HFFc6 (cell line): Measurements from ENCODE around the gene EVI5. TPM values are rescaled to one million over a fixed set of nuclear protein-coding genes. Genes with fewer than 3 reads are reported as not detected.
"Not testable (repeated sequence)": the region's sequence is repeated elsewhere in the genome, so short reads cannot be mapped to it uniquely, and the experiment has no call there.

ENCODE experiments used
- DNase-seq: peaks from one replicate; pipeline ENCODE4 v3.0.0-alpha.2; 2018
- H3K27ac Mint-ChIP-seq: 2 replicates; pipeline ENCODE4 v1.8.0; 2020; ENCODE audit warnings: mild to moderate bottlenecking, mixed read lengths
- H3K27me3 Mint-ChIP-seq: 2 replicates; pipeline ENCODE4 v1.8.0; 2021; ENCODE audit warnings: mild to moderate bottlenecking, moderate library complexity, mixed read lengths; ENCODE audit not compliant: insufficient read depth
- H3K36me3 Mint-ChIP-seq: 2 replicates; pipeline ENCODE4 v1.8.0; 2021; ENCODE audit warnings: low read depth, mixed read lengths
- H3K4me1 Mint-ChIP-seq: 2 replicates; pipeline ENCODE4 v1.8.0; 2020; ENCODE audit warnings: low read depth, mixed read lengths
- H3K4me3 Mint-ChIP-seq: 2 replicates; pipeline ENCODE4 v1.8.0; 2020; ENCODE audit warnings: mild to moderate bottlenecking, moderate library complexity, mixed read lengths
- H3K9me3 Mint-ChIP-seq: 2 replicates; pipeline ENCODE4 v1.8.0; 2020; ENCODE audit warnings: mild to moderate bottlenecking, mixed read lengths
- total RNA-seq, 6 experiments: library from RNA; stranded (reverse); fragmentation: NEBNext Ultra II Directional; extraction: Animal tissue kit (Norgen Biotek cat#: 25700); gene quantifications; 2 replicates in 1 of 6; 3 replicates in 5 of 6; pipeline ENCODE4 v1.2.3, GENCODE V29; 2021
- TF ChIP-seq, protein P1 (sequence below): fragments of 200-600 bp; sonication (generic); IDR thresholded peaks from 2 replicates; pipeline ENCODE4 v1.5.0; 2021; ENCODE audit warnings: antibody characterized with exemption, mild to moderate bottlenecking

The EVI5 gene
- total RNA-seq, 6 experiments from 2014 or later = 31.7 to 43.7 (median 34.0) TPM

DNA sequence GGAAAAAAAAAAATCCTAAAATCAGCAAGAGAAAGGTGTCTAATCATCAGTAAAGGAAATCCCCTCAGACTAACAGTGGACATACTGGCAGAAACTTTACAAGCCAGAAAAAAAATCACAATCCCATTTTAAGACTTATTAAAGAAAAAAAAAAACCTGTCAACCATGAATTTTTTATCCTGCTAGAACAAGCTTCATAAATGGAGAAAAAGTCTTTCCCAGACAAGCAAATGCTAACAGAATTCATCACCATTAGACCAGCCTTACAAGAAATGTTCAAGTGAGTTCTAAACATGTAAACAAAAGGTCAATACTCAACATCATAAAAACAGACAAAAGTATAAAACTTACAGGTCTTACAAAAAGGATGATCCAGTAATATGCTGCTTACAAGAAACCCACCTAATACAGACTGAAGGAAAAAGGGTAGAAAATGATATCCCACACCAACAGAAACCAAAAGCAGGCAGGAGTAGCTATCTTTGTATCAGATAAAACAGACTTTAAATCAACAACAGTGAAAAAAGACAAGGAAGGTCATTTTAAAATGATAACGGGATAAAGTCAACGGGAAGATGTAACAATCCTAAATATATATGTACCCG is 129.6 kb downstream of the EVI5 start:
- DNase-seq = no peak
- H3K4me3 Mint-ChIP-seq = no peak overlapping the region
- H3K27me3 Mint-ChIP-seq = no peaks in the 10 kb centered on the region; the same call in 1 of the 2 replicates
- H3K9me3 Mint-ChIP-seq = peaks cover 33% of the 10 kb centered on the region
- peaks cover 69% of the 10 kb centered on the region for H3K36me3 Mint-ChIP-seq
- TF ChIP-seq, protein P1, sequence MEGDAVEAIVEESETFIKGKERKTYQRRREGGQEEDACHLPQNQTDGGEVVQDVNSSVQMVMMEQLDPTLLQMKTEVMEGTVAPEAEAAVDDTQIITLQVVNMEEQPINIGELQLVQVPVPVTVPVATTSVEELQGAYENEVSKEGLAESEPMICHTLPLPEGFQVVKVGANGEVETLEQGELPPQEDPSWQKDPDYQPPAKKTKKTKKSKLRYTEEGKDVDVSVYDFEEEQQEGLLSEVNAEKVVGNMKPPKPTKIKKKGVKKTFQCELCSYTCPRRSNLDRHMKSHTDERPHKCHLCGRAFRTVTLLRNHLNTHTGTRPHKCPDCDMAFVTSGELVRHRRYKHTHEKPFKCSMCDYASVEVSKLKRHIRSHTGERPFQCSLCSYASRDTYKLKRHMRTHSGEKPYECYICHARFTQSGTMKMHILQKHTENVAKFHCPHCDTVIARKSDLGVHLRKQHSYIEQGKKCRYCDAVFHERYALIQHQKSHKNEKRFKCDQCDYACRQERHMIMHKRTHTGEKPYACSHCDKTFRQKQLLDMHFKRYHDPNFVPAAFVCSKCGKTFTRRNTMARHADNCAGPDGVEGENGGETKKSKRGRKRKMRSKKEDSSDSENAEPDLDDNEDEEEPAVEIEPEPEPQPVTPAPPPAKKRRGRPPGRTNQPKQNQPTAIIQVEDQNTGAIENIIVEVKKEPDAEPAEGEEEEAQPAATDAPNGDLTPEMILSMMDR = no peak
- no peaks in the 10 kb centered on the region for H3K4me1 Mint-ChIP-seq
- H3K27ac Mint-ChIP-seq = no peak overlapping the region

DNA sequence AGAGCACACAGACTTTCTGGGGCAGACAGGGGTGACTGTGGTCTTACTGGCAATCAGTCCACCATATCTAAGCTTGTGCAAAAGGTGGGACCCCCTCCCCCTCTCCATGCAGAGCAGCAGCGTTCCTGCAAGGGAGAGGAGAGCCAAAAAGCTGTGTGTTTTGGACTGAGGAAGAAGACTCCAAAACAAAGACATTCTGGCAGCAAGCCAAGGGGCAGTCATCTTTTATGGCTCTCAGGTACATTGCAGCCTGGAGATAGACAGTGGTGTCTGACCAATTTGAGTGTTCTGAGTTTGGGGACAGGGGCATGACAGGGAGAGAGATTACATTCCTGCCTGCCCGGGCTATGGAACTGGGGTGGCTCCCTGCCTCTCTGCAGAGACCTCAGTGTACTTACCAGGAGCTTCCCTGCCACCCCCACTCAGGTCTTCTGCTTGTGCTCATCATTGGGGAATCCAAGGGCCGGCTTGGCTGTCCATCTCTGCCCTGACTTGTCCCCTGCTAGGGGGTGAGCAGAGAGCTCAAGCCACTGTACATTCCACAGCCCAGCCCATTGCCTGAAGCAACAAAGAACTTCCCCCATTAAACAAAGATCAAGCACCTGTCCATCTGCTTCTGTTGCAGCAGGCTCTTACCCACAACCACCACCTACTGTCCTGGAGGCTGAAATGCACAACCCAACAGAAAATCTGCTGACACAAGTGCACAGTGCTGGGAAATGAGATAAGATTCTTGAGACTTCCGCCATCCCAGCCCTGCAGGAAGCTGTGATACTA is 131.1 kb downstream of the EVI5 start:
- no peak overlapping the region for H3K27ac Mint-ChIP-seq
- no peak for DNase-seq
- H3K9me3 Mint-ChIP-seq = peaks cover 33% of the 10 kb centered on the region
- no peaks in the 10 kb centered on the region for H3K4me1 Mint-ChIP-seq
- H3K27me3 Mint-ChIP-seq = no peaks in the 10 kb centered on the region; the same call in 1 of the 2 replicates
- TF ChIP-seq, protein P1 = no peak
- H3K36me3 Mint-ChIP-seq = peaks cover 56% of the 10 kb centered on the region
- H3K4me3 Mint-ChIP-seq = no peak overlapping the region

DNA sequence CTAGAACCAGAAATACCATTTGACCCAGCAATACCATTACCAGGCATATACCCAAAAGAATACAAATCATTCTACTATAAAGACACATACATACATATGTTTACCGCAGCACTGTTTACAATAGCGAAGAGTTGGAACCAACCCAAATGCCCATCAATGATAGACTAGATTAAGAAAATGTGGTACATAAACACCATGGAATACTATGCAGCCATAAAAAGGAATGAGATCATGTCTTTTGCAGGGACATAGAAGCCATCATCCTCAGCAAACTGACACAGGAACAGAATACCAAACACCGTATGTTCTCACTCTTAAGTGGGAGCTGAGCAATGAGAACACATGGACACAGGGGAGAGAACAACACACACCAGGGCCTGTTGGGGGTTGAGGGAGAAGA is 144.2 kb downstream of the EVI5 start:
- H3K36me3 Mint-ChIP-seq = peaks cover 15% of the 10 kb centered on the region
- not testable (repeated sequence) for H3K4me1 Mint-ChIP-seq, H3K27ac Mint-ChIP-seq, H3K9me3 Mint-ChIP-seq, H3K27me3 Mint-ChIP-seq, DNase-seq, H3K4me3 Mint-ChIP-seq

DNA sequence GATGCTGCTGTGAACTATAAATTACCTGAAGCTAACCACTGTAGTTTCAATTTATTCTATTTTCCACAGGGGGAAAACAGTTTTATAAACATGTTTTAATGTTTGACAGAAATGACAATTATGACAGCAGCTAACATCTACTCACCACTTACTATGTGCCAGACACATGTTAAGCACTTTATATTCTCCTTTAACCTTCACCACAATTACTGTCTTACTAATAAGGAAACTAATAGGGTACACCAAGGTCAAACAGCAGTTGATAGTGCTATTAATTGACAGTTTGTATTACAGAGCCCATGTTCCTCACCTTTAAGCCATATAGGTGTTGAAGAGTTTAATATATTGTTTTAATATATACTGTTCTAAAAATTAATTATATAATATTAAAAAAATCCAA is 146.4 kb downstream of the EVI5 start:
- H3K4me1 Mint-ChIP-seq = no peaks in the 10 kb centered on the region
- H3K27ac Mint-ChIP-seq = no peak overlapping the region
- TF ChIP-seq, protein P1 = no peak
- no peak overlapping the region for H3K4me3 Mint-ChIP-seq
- H3K27me3 Mint-ChIP-seq = no peaks in the 10 kb centered on the region
- peaks cover 30% of the 10 kb centered on the region for H3K36me3 Mint-ChIP-seq
- DNase-seq = no peak
- H3K9me3 Mint-ChIP-seq = no peaks in the 10 kb centered on the region

DNA sequence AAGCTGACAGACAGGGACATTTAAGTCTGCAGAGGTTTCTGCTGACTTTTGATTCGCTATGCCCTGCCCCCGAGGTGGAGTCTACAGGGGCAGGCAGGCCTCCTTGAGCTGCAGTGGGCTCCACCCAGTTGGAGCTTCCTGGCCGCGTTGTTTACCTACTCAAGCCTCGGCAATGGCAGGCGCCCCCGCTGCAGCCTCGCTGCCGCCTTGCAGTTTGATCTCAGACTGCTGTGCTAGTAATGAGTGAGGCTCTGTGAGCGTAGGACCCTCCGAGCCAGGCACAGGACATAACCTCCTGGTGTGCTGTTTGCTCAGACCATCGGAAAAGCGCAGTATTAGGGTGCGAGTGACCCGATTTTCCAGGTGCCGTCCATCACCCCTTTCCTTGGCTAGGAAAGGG is 149.7 kb downstream of the EVI5 start:
- H3K4me1 Mint-ChIP-seq, H3K4me3 Mint-ChIP-seq, DNase-seq, H3K27me3 Mint-ChIP-seq, H3K27ac Mint-ChIP-seq, H3K9me3 Mint-ChIP-seq: not testable (repeated sequence)
- peaks cover 38% of the 10 kb centered on the region for H3K36me3 Mint-ChIP-seq

DNA sequence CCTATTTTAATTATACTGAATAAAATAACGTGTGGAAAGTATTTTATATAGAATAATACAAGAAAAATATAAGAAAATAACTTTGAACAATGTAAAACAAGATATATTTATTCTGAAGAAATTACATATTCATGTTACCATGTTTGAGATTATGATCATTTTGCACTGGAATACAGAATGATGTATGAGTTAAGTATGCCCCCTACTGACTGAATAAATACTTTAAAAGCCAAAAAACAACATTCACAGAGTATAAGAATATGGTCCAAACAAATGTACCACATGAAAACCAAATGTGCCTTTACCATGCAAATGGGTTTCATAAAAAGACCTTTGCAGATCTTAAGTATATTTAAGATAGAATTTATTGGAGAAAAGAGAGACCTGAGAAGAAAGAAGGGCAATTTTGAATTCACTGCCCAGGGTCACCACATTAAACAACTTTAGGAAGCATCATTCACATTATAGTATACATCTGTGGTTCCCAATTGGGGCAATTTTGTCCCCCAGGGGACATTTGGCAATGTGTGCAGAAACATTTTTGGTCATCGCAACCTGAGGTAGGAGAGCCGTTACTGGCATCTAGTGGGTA is 161.6 kb downstream of the EVI5 start:
- Mint-ChIP-seq H3K9me3 (no peaks in the 10 kb centered on the region), H3K27me3 (no peaks in the 10 kb centered on the region), H3K36me3 (peaks cover 14% of the 10 kb centered on the region), H3K4me1 (no peaks in the 10 kb centered on the region), H3K4me3 (no peak overlapping the region), H3K27ac (no peak overlapping the region)
- TF ChIP-seq, protein P1 = peak; percentile 78
- peak; percentile 1 for DNase-seq
